ENCODE data around the gene UBAP2L.
"Not testable (repeated sequence)": the region's sequence is repeated elsewhere in the genome, so short reads cannot be mapped to it uniquely, and the experiment has no call there.

Gene UBAP2L

DNA sequence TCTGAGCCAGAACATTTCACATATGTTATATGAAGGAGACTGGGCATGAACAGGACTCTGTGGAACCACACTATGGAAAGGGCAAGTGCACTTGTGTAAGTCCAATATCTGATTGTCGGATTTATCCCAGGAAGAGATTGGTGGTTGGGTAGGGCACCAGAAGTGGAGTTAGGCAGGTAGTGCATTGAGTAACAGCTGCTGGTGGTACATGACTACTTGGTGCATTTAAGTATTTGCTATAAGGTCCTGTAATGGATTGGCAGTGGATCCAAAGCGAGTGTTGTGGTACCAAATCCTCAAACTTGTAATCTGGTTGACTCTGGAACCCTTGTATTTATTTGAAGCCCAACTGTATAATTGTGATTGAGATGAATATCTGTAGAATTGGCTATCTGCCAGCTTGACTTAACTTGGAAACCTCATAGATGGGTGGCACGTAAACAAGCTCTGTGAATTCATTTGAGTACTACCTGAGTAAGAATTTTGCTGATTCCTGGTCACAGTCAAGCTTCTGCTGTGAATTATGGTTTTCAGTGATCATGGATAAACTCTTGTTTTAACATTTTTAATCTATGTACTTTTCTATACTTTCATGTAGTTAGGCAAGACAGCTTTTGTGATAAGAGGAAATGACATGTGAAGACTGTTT is 21.1 kb downstream of the UBAP2L start:
- DNase-seq, result no peak

DNA sequence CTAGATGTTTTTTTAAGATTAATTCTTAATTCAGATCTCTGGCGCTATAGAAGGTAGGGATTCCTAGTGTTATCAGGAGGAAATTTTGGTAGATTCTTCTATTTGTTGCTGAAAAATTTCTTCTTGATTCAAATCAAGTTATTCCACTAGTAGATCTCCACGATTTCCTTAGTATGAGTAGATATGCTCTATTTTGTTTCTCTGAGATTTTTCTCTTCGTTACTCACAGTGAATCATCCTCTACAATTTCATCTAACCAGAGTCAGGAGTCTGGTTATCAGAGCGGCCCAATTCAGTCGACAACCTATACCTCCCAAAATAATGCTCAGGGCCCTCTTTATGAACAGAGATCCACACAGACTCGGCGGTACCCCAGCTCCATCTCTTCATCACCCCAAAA is 32.9 kb downstream of the UBAP2L start:
- no peak for DNase-seq

DNA sequence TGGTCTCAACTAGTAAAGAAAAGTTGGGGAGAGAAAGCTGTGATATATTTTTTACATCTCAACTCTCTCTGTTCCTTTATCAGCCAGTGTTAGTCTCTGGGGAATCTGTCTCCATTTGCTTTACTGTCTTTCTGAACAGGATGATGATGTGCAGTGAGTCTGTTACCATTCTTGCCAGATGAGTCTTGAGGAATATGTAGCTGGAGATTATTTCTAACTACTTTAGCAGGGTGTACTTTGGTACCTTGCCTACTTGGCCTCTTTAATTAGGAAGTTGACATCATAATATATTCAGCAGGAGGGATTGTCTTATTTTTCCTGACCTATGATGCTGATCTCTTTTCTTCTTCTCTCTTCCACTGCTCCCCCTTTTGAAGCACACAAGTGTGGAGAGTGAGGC is 35.9 kb downstream of the UBAP2L start:
- no peak for DNase-seq

DNA sequence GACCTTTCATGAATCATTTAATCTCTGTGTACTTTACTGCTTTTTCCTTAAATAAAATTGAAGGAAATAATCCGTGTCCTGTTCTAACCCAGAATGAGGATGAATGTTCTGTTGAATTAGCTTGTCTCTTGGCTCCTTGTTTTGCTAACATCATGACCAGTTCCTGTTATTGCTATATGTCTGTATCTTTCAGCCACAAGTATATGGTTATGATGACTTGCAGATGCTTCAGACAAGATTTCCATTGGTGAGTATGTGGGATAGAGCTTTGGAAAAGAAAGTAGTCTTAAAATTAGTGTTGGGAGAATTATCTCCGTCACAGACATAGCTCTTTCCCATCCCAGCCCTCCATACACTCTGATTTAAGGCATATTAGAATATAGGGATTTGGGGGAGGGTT is 38.0 kb downstream of the UBAP2L start:
- DNase-seq, result no peak

DNA sequence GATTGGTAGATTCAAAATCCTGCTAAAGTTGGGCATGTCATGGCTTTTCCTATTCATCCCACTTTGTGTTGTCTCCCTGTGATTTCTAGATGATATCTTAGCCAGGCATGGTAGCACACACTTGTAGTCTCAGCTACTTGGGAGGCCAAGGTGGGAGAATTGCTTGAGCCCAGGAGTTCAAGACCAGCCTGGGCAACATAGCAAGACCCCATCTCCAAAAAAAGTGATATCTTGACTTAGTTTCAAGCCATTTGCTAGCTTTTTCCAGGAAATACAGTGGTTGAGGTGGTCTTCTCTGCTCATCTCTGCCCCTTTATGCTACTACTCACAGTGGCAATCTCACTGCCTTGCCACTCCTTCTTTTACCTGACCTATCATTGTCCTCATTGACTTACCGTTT is 39.4 kb downstream of the UBAP2L start:
- no peak for DNase-seq

DNA sequence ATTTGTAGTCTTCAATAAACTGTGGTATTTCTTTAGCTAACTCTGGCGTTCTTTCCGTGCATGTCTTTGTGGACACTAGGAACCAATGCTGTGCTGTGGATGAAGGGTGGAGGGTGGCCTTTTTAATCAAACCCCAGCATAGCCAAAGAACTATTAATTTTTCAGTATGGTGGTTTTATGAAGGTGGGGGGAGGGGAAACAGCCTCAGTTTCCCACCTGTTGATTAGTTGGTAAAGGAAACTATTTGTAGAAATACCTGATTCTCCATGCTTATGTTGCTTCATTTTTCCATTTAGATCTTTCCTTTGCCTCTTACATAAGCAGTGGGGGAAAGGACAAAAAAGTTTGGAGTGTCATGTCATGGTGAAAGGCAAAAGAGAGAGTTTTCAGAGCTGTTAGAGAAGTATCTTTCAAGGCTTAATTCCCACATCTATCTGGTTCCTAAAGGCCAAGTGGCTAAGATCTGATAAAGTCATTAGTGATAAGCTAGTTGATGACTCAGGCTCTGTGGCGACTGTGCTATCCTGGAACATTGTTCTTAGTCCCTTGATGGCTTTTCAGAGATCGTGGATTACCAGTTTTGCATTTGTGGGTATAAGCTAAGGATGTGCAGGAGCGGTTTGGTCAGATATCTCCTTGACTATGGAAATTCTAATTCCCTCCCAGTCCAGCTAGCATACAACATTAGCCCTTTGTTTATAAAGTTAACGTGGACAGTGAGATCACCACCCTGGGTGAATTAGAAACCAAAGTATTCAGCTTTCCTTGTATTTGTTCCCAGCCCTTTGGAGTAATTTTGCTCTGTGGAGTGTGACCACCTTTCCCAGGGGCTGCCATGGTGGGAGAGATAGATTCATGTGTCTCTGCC is 42.9 kb downstream of the UBAP2L start:
- DNase-seq, result no peak

DNA sequence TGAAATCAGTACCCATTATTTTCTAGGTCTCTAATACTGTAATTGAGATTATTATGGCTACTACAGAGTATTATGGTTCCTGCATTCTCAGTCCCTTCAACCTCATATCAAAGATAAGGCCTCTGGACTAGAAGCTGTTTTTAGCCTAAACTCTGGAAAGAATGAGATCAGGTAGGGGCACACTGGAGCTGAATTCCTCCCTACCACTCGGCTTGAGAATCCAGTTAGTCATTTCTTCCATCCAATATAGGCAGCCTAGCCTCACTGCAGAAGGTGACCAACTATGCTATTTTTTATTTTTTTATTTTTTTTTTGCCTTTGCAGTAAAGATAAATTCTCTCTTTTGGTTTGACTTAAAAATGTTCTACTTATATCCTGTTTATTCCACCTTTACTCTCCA is 43.7 kb downstream of the UBAP2L start:
- no peak for DNase-seq

DNA sequence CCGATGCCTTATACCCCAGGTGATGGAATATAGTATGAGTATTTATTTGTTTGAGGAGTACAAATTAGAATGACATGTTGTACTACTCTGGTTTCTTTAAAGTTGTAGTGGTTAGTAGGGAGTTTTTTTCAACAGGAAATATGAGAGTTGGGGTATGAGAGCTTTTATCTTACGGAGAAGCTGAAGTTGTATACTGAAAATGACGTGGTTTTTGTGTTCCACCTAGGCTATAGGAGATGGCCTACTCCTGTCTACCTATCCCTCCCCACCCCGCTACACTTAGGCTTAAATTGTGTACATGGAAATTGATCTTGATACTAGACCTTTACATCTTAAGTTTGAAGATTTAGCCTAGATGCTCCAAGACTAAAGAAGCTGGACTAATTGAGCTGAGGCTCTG is 44.8 kb downstream of the UBAP2L start:
- DNase-seq, result no peak

DNA sequence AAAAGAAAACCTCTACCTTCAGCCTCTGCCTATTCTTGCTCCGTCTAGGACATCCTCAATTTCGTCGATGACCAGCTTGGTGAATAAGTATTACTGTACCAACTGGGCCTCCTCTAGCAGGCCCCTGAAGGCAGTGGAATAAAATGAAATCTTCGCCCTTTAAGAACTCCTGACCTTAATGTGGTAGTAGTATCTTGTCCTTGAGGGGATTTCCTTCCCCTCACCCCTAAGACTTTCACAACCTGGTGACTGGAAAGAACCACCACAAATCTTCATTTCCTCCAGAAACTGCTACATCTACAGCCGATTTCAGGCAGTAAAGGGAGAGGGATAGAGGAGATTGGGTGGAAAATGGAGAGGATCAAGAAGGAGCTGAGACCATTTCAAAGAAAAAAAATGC is 50.1 kb downstream of the UBAP2L start:
- DNase-seq, result no peak

DNA sequence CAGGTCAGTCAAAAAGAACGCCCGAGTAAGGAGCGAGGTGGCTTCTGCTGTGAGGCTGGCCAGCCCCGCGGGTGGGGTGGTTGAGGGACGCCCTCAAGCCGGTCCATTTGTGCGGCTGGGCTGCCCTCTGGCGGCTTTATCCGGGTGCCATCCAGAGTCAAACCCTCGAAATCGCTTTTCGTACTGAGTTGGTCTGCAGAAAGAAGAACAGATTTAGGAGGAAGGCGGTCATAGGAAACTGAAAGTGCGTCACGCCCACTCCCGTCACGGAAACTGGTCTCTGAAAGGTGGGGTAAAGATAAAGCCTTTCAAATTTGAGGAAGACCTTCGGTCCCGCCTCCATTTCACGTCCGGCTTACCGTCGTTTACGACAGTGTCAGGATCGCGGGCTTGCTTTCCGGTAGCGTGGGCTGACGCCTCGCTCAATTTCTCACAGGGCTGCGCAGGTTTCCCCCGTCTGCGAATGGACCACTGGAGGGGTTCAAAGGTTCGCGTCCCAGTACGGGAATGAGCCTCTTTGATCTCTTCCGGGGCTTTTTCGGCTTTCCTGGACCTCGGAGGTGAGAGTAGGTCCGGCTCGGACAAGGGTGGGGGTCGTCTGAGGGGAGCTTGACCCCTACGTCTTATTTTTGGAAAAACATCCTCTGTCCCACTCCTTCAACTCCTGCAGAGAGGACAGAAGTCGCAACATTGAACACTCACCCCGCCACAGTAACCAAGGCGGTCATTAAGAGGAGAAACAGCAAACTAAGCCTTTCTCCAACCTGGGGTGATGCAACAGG is 51.7 kb downstream of the UBAP2L start, which contains the start of gene HAX1:
TSS of gene HAX1 (plus strand) at position 413 of the 782 bp plus-strand sequence. CDS start at position 508, 95 bp downstream.
- DNase-seq, result peak; percentile 76 to 93

DNA sequence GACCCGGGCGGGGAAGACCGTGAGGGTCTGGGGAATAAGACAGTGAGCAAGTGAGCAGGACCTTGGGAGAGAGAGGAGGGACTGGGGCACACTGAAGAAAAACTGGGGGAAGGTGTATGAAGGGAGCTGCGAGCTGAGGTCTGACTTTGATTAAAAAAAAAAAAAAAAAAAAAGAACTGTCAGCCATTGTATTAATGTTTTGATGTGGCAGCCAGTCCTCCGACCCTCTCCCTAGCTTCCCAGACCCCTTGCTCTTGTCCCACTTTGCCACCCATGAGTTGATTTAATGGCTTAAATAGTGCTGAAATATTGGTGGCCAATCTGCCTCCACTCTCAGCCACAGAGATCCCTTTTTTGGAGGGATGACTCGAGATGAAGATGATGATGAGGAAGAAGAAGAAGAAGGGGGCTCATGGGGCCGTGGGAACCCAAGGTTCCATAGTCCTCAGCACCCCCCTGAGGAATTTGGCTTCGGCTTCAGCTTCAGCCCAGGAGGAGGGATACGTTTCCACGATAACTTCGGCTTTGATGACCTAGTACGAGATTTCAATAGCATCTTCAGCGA is 52.3 kb downstream of the UBAP2L start:
- no peak for DNase-seq

DNA sequence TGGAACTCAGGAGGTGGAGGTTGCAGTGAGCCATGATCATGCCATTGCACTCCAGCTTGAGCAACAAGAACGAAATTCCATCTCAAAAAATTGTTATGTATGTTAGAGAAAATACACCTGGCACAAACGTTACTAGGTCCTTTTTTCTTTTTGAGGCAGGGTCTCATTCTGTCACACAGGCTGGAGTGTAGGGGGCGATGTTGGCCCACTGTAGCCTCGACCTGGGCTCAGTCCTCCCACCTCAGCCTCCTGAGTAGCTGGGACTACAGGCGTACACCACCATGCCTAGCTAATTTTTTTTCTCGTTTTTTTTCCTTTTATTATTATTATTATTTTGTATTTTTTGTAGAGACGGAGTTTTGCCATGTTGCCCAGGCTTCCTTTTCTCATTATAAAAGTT is 56.0 kb downstream of the UBAP2L start:
- DNase-seq, result no peak

DNA sequence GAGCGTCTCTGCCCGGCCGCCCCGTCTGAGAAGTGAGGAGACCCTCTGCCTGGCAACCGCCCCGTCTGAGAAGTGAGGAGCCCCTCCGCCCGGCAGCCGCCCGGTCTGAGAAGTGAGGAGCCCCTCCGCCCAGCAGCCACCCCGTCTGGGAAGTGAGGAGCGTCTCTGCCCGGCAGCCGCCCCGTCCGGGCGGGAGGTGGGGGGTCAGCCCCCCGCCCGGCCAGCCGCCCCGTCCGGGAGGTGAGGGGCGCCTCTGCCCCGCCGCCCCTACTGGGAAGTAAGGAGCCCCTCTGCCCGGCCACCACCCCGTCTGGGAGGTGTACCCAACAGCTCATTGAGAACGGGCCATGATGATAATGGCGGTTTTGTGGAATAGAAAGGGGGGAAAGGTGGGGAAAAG is 66.8 kb downstream of the UBAP2L start:
- DNase-seq, result not testable (repeated sequence)

DNA sequence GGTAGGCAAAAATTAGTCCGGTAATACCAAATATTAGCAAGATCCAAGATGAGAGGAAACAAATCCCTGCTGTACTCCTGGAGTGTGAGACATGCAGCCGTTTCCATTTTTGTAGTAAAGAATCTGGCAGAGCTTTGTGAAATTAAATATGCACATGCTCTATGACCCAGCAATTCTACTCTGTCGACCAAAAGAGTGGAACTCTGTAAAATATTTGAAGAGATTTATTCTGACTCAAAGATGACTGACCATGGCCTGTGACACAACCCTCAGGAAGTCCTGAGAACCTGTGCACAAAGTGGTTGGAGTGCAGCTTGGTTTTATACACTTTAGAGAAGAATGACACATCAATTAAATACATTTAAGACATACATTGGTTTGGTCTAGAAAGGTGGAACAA is 67.9 kb downstream of the UBAP2L start:
- no peak for DNase-seq

DNA sequence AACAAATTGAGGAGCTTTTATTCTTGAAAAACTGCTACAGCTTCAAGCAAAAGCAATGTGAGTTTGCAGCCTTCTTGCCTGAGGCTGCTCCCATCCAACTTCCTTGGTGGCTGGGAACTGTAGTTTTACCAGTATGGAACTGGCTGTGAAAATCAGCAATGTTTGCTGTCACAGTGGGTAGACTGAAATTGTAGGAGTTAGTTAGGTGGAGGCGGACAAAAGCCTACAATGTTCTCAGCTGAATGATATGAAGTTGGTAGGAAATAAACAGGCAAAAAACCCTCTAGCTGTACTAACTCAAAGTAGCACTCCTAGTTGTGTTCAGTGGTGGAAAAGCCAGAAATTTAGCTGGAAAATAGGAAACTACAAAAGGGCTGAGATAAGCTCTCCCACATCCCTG is 70.2 kb downstream of the UBAP2L start:
- DNase-seq, result no peak

DNA sequence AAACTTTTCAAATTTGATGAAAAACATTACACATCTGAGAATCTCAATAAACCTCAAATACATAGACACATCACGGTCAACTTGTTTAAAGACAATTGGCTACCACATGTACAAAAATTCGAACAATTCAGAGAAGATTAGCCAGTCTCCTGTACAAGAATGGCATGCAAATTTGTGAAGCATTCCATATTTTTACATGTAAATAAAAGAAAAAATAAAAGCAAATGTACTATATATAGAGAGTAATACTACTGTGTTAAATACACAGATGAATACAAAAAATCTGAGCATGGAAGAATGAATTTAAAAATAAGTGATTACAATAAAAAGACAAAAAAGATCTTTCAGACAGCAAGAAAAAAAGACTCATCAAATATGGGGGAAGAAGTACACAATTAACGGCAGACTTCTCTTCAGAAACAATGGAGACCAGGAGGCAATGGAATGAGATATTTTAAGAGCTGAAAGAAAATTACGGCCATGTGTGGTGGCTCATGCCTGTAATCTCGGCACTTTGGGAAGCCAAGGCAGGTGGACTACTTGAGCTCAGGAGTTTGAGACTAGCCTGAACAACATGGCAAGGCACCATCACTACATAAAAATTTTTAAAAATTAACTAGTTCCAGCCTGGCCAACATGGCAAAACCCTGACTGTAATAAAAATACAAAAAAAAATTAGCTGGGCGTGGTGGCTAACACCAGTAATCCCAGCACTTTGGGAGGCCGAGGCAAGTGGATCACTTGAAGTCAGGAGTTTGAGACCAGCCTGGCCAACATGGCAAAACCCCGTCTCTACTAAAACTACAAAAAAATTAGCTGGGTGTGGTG is 74.9 kb downstream of the UBAP2L start:
- DNase-seq, result no peak

DNA sequence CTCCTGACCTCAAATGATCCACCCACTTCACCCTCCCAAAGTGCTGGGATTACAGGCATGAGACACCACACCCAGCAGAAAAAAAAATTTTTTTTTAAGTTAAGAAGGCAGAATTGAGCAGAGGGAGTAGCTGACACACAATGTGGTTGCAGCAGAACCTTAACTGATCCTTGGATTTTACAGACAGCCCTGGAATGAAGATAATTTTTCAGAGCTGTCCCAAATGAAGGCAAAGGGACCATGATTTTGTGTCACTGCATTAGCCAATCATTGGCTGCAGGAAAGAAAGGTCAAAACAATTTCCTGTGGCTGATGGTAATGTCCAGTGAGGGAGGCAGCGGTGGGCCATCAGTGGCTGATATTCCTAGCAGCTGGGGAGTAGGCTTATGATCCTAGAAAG is 80.8 kb downstream of the UBAP2L start:
- DNase-seq, result no peak

DNA sequence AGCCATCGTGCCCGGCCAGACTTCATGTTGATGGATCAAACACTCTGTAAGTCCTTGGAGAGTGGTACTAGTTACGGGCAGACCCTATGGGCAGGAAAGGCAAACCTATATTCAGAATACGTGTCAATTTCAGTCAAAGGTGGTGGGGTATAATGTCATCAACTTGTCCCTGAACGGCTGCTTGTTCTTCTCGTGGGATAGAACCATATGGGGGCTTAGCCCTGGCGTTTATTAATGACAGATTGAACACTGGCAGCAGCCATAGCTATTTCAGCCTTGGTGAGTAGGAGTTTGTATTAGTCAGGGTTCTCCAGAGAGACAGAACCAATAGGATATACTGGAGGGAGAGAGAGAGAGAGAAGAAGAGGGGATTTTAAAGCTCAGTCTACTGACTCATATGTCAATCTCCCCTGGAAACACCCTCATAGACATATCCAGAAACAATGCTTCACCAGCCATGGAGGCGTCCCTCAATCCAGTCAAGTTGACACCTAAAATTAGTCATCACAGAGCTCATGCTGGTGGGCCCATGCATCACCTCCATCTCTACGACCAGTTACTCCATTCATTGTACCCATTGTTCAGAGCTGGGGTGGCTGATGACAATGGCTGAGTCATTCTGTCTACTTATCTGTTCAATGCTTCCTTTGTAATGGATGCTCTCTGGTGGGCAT is 84.0 kb downstream of the UBAP2L start:
- DNase-seq, result no peak

DNA sequence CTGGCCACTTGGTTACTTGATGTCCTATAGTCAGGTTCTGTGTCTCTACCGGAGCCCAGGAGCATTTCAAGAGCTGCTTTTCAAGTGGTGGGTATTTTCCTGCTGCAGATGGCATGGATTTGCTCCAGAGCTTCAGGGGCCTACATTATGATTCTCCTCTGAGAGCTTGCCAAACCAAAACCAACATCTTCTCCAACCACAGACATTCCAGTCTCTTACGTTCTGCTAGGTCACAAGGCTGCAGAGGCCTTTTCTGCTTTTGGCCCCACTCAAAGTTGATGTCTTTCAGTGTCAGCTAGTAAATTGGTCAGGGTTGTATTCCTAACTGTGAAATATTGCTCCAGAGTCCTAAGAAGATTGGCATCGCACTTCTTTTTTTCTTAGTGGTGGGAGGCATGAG is 85.4 kb downstream of the UBAP2L start:
- DNase-seq, result no peak

DNA sequence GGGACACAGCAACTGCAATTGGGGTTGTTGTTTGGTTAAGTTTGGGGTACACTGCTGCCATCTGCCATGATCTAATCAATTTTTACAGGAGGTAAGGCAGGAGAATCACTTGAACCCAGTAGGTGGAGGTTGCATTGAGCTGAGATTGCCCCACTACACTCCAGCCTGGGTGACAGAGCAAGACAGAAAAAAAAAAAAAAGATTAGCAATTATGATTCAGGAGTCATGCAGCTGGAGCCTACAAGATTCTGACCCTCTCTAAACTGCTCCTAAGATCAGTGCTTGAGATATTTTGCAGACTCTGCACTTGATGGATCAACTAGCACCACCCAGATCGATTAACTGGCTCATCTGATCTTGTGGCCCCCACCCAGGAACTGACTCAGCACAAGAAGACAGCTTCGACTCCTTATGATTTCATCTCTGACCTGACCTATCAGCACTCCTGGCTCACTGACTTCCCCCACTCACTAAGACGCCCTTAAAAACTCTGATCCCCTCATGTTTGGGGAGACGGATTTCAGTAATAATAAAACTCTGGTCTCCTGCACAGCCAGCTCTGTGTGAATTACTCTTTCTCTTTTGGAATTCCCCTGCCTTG is 87.0 kb downstream of the UBAP2L start:
- not testable (repeated sequence) for DNase-seq

DNA sequence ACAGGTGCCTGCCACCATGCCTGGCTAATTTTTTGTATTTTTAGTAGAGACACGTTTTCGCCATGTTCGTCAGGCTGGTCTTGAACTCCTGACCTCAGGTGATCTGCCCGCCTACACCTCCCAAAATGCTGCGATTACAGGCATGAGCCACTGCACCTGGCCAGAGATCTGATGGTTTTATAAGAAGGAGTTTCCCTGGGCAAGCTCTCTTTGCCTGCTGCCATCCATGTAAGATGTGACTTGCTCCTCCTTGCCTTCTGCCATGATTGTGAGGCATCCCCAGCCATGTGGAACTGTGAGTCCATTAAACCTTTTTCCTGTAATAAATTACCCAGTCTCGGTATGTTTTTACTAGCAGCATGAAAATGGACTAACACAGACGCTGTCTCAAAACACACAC is 88.4 kb downstream of the UBAP2L start:
- DNase-seq, result not testable (repeated sequence)
